NB4 (cell line): Measurements from ENCODE around the gene EXD3.

Experiments used
- DNase-seq: peaks from one replicate; pipeline ENCODE4 v3.0.0; 2010; ENCODE audit warnings: low read depth
- H3K4me3 ChIP-seq: one replicate; pipeline ENCODE4 v1.5.1; 2011; ENCODE audit warnings: mild to moderate bottlenecking, low read depth, low read length, moderate library complexity
- CTCF ChIP-seq: IDR thresholded peaks from one replicate; pipeline ENCODE4 v1.5.1; 2012; ENCODE audit warnings: low read depth, low read length
- MAX ChIP-seq: IDR thresholded peaks from 2 replicates; pipeline ENCODE4 v1.6.1; 2011; ENCODE audit warnings: low read depth, low read length
- MYC ChIP-seq: IDR thresholded peaks from 2 replicates; pipeline ENCODE4 v1.6.1; 2011; ENCODE audit warnings: low read depth, low read length
- POLR2A ChIP-seq: IDR thresholded peaks from 2 replicates; pipeline ENCODE4 v1.6.1; 2011; ENCODE audit warnings: mild to moderate bottlenecking; ENCODE audit not compliant: insufficient read length; ENCODE audit errors: extremely low read depth

The EXD3 gene

DNA sequence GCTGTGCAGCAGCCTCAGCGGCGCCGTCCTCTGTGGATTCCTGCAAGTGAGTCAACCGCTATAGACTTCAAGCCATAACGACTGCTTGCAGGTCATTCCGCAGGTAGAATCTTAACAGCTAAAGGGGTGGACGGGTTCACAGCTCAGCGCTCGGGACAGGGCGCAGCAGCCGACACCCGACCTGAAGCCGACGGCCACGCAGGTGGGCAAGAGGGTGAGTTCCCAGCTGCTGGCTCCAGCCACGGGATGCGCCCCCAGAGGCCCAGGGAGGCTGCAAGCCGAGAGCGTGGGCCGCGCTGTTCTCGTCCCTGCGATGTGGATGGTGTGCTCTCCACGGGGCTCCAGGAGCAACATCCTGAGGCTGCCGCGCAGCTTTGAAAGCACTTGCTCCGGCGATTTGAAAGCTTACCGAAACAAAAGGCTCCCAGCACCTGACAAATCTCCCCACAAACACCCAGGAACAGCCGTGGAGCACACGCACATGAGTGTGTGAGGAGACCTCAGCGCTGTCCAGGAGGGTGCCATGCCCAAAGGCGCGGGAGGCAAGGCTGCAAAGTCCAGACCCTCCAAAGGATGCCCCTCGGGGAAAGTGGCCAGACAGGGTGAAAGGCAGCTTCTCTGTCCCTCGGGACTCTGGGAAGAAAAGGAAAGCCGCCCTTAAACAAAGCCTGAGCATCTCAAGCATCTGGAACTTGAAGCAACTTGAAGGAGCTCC is 48.7 kb downstream of the EXD3 start:
- DNase-seq = no peak
- H3K4me3 ChIP-seq = no peak overlapping the region
- no peak for TF ChIP-seq MYC
- TF ChIP-seq MAX = no peak
- TF ChIP-seq CTCF = no peak
- no peak for TF ChIP-seq POLR2A

DNA sequence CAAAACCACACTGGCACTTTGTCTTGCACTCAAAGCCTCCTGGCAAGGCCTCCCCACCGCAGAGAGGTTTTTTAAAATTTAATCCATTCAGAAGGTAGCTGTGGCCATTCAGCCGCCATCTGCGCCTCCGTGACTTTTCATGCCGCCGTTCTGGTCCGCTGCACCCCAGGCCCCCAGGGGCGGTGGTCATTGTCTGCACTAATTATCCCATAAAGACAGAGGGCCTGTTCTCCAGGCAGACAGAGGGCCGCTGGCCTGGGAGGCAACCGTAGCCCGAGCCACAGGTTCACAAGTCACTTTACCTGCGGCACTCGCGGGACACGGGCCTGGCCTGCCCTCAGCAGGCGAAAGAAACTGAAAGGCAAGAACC is 49.4 kb downstream of the EXD3 start:
- TF ChIP-seq MAX (no peak), MYC (no peak), CTCF (no peak), POLR2A (no peak)
- no peak for DNase-seq
- no peak overlapping the region for H3K4me3 ChIP-seq

- no peak for TF ChIP-seq MAX
- no peak for TF ChIP-seq POLR2A
- no peak for TF ChIP-seq MYC
- TF ChIP-seq CTCF = no peak
- no peak overlapping the region for H3K4me3 ChIP-seq
- DNase-seq = no peak
Observed at GRCh38 chr9:137372693-137373610, 50.0 kb downstream of the EXD3 start.

GRCh38 chr9:137371946-137372651 is 50.9 kb downstream of the EXD3 start:
- H3K4me3 ChIP-seq = no peak overlapping the region
- TF ChIP-seq CTCF (no peak), POLR2A (no peak), MYC (no peak), MAX (no peak)
- no peak for DNase-seq

DNA sequence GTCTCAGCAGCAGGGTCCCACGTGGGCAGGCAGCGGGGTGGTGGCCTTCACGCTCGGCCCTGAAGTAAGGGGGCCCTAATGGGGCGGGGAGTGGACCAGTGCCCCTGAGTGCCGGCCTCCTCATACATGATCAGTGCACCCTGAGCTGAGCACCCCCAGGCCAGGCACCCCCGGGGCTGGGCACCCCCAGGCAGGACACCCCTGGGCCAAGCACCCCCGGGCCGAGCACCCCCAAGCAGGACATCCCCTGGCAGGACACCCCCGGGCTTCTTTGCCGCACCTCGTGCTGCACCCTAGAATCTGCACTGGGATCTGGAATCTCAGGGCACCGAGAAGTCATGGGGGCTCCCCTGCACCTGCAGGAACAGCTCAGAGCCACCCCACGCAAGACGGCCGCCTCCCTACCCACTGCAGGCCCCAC is 51.4 kb downstream of the EXD3 start:
- no peak for TF ChIP-seq POLR2A
- TF ChIP-seq CTCF = no peak
- no peak for TF ChIP-seq MAX
- TF ChIP-seq MYC = no peak
- H3K4me3 ChIP-seq = no peak overlapping the region
- no peak for DNase-seq
